Right ventricle myocardium superior (tissue), 1 donor: ENCODE data around the gene MTRR. TPM values are rescaled to one million over a fixed set of nuclear protein-coding genes. Genes with fewer than 3 reads are reported as not detected.
"Not testable (repeated sequence)": the region's sequence is repeated elsewhere in the genome, so short reads cannot be mapped to it uniquely, and the experiment has no call there.

Experiments
- ATAC-seq: fragments of 200-7000 bp; cut with Tn5 transposase; one replicate; pipeline ENCODE4 v1.9.1; 2020; ENCODE audit warnings: mild to moderate bottlenecking; ENCODE audit not compliant: poor library complexity
- DNase-seq: peaks from one replicate; pipeline ENCODE4 v3.0.0-alpha.2; 2020
- intact Hi-C: fragments of 100-400 bp; cut with DNase I; formaldehyde crosslinking; loops from one replicate; pipeline ENCODE4 v1.11.2; 2022
- total RNA-seq: library from RNA; stranded (reverse); fragmentation: NEBNext Ultra II Directional; extraction: Animal tissue kit (Norgen Biotek cat#: 25700); gene quantifications from one replicate; pipeline ENCODE4 v1.2.1, GENCODE V29; 2021
- donor health status: DM: no; HTN: yes; CAD: no; lungs with severe emphysema.

The MTRR gene
- total RNA-seq, 1 donor from 2014 or later: 28.2 TPM

- ATAC-seq (no peak), DNase-seq (no peak)
- intact Hi-C loops: no loop called here
Observed at GRCh38 chr5:7884491-7885267, 15.7 kb downstream of the MTRR start.

GRCh38 chr5:7886849-7887475 lies 18.0 kb downstream of the MTRR start:
- intact Hi-C loops: no loop called here
- DNase-seq: no peak
- ATAC-seq: no peak

- ATAC-seq: no peak
Observed at GRCh38 chr5:7888901-7889300, 20.0 kb downstream of the MTRR start.

GRCh38 chr5:7894439-7894838 lies 25.5 kb downstream of the MTRR start:
- ATAC-seq: no peak

More at GRCh38 chr5:7888901-7889300, 20.0 kb downstream of the MTRR start:
- intact Hi-C loops: no loop called here
- no peak for DNase-seq

GRCh38 chr5:7894860-7895259 lies 25.9 kb downstream of the MTRR start:
- intact Hi-C loops: no loop called here
- DNase-seq (no peak), ATAC-seq (no peak)

More at GRCh38 chr5:7894439-7894838, 25.5 kb downstream of the MTRR start:
- intact Hi-C loops: no loop called here
- DNase-seq: no peak

GRCh38 chr5:7897014-7897600 lies 28.2 kb downstream of the MTRR start:
- intact Hi-C loops: no loop called here
- DNase-seq: no peak
- no peak for ATAC-seq

GRCh38 chr5:7902201-7902600 lies 33.3 kb downstream of the MTRR start:
- intact Hi-C loops: no loop called here
- ATAC-seq (no peak), DNase-seq (no peak)

- ATAC-seq: no peak
Observed at GRCh38 chr5:7902666-7903625, 34.0 kb downstream of the MTRR start.

GRCh38 chr5:7904170-7904569 lies 35.2 kb downstream of the MTRR start:
- intact Hi-C loops: no loop called here
- ATAC-seq: no peak
- no peak for DNase-seq

More at GRCh38 chr5:7902666-7903625, 34.0 kb downstream of the MTRR start:
- no peak for DNase-seq
- intact Hi-C loops: no loop called here

GRCh38 chr5:7907612-7908011 lies 38.7 kb downstream of the MTRR start:
- ATAC-seq (no peak), DNase-seq (no peak)
- intact Hi-C loops: no loop called here

GRCh38 chr5:7908317-7908716 lies 39.4 kb downstream of the MTRR start:
- ATAC-seq: no peak
- DNase-seq: no peak
- intact Hi-C loops: no loop called here

GRCh38 chr5:7910738-7911428 lies 41.9 kb downstream of the MTRR start:
- intact Hi-C loops: no loop called here
- ATAC-seq (no peak), DNase-seq (no peak)

GRCh38 chr5:7911429-7911771 lies 42.5 kb downstream of the MTRR start:
- DNase-seq, ATAC-seq, intact Hi-C loops: not testable (repeated sequence)

GRCh38 chr5:7916171-7916804 lies 47.3 kb downstream of the MTRR start:
- intact Hi-C loops: no loop called here
- no peak for DNase-seq
- ATAC-seq: no peak

- ATAC-seq: no peak
- no peak for DNase-seq
- intact Hi-C loops: no loop called here
Observed at GRCh38 chr5:7917130-7918123, 48.5 kb downstream of the MTRR start.

- no peak for ATAC-seq
- intact Hi-C loops: no loop called here
- no peak for DNase-seq
Observed at GRCh38 chr5:7925961-7926695, 57.2 kb downstream of the MTRR start.
